Thyroid gland (tissue), 4 donors: ENCODE measurements around the gene INSC.

Experiments used
- CTCF ChIP-seq, 6 experiments: fragments of 200-600 bp in 3 of 6; fragments of 450-650 bp in 3 of 6; sonication (generic) in 3 of 6; IDR thresholded peaks; one replicate each; pipeline ENCODE4 v1.5.1; 2016 to 2019; ENCODE audit warnings: antibody characterized with exemption in 6 of 6, mild to moderate bottlenecking in 2 of 6, inconsistent platforms in 1 of 6, moderate library complexity in 1 of 6
- POLR2A ChIP-seq, 2 donors: fragments of 450-650 bp; IDR thresholded peaks; one replicate each; pipeline ENCODE4 v1.6.1; 2017; ENCODE audit warnings: antibody characterized with exemption in 2 of 2, mild to moderate bottlenecking in 2 of 2, moderate library complexity in 1 of 2

- TF ChIP-seq CTCF (IDR thresholded peaks at IDR 0.05) (no peak), POLR2A (IDR thresholded peaks at IDR 0.05) (no peak)
Measured at GRCh38 chr11:15233371-15234165, 118.8 kb downstream of the INSC start.
